Thyroid gland (tissue), 4 donors: ENCODE results near the gene NRP2. TPM values are rescaled to one million over a fixed set of nuclear protein-coding genes. Genes with fewer than 3 reads are reported as not detected.

ENCODE experiments used
- DNase-seq, 2 donors: peaks; one replicate each; pipeline ENCODE4 v3.0.0-alpha.2; 2019
- H3K27ac ChIP-seq, 3 donors: fragments of 200-600 bp; sonication (generic); 1 replicate in 2 of 3; 2 replicates in 1 of 3; pipeline ENCODE4 v1.5.1; 2016 to 2019; ENCODE audit warnings: mild to moderate bottlenecking in 1 of 3, moderate library complexity in 1 of 3
- H3K27me3 ChIP-seq: fragments of 200-600 bp; sonication (generic); one replicate; pipeline ENCODE4 v1.5.1; 2019
- H3K36me3 ChIP-seq, 2 donors: fragments of 200-600 bp; sonication (generic); one replicate each; pipeline ENCODE4 v1.5.1; 2016 to 2019
- H3K4me1 ChIP-seq, 2 donors: fragments of 200-600 bp; sonication (generic); one replicate each; pipeline ENCODE4 v1.5.1; 2017 to 2019
- H3K4me3 ChIP-seq, 3 donors: fragments of 200-600 bp; sonication (generic); replicated peaks in 1 of 3; 1 replicate in 2 of 3; 2 replicates in 1 of 3; pipeline ENCODE4 v1.5.1; 2016; ENCODE audit warnings: mild to moderate bottlenecking in 1 of 3
- H3K9me3 ChIP-seq: fragments of 200-600 bp; sonication (generic); one replicate; pipeline ENCODE4 v1.5.1; 2017
- CTCF ChIP-seq, 6 experiments: fragments of 200-600 bp in 3 of 6; fragments of 450-650 bp in 3 of 6; sonication (generic) in 3 of 6; IDR thresholded peaks; one replicate each; pipeline ENCODE4 v1.5.1; 2016 to 2019; ENCODE audit warnings: antibody characterized with exemption in 6 of 6, mild to moderate bottlenecking in 2 of 6, inconsistent platforms in 1 of 6, moderate library complexity in 1 of 6
- POLR2A ChIP-seq, 2 donors: fragments of 450-650 bp; IDR thresholded peaks; one replicate each; pipeline ENCODE4 v1.6.1; 2017; ENCODE audit warnings: antibody characterized with exemption in 2 of 2, mild to moderate bottlenecking in 2 of 2, moderate library complexity in 1 of 2
- whole genome bisulfite sequencing, 2 donors: methylation state at CpG; one replicate each; pipeline ENCODE4 v1.1.5; 2017; 5-methylcytosine and 5-hydroxymethylcytosine counted together
- intact Hi-C: fragments of 100-400 bp; cut with DNase I; formaldehyde crosslinking; loops from one replicate; pipeline ENCODE4 v1.15.1; 2023
- total RNA-seq, 4 donors: library from RNA; depleted of rRNA; stranded (reverse); fragments of >200 nt; gene quantifications; one replicate each; pipeline ENCODE4 v1.2.3, GENCODE V29; 2016

The NRP2 gene
- total RNA-seq, 4 donors from 2014 or later, result 29.3 to 62.5 (median 41.6) TPM

GRCh38 chr2:205757271-205757670 lies 75.0 kb downstream of the NRP2 start:
- Histone ChIP-seq H3K27ac (no peak overlapping the region), H3K4me1 (peaks cover 0 to 12% of the 10 kb centered on the region in 2 donors), H3K4me3 (no peak overlapping the region), H3K36me3 (no peaks in the 10 kb centered on the region), H3K9me3 (no peaks in the 10 kb centered on the region), H3K27me3 (no peaks in the 10 kb centered on the region)
- TF ChIP-seq POLR2A (IDR thresholded peaks at IDR 0.05) (no peak), CTCF (IDR thresholded peaks at IDR 0.05) (no peak)
- DNase-seq, result no peak
- intact Hi-C loops, result no loop called here
- WGBS, 2 donors, result 93 to 94% methylated on average over 4 of the region's 4 CpGs

- TF ChIP-seq CTCF (IDR thresholded peaks at IDR 0.05) (no peak), POLR2A (IDR thresholded peaks at IDR 0.05) (no peak)
- 91 to 93% methylated on average over 4 of the region's 4 CpGs for WGBS, 2 donors
- Histone ChIP-seq H3K27ac (no peak overlapping the region), H3K36me3 (no peaks in the 10 kb centered on the region), H3K4me3 (no peak overlapping the region), H3K27me3 (no peaks in the 10 kb centered on the region), H3K9me3 (no peaks in the 10 kb centered on the region), H3K4me1 (peaks cover 0 to 12% of the 10 kb centered on the region in 2 donors)
- no peak for DNase-seq
- intact Hi-C loops, result no loop called here
These were observed 75.8 kb downstream of the NRP2 start for GRCh38 chr2:205758051-205758450.

- TF ChIP-seq POLR2A (IDR thresholded peaks at IDR 0.05) (no peak), CTCF (IDR thresholded peaks at IDR 0.05) (no peak)
- no peak overlapping the region for H3K27ac ChIP-seq
- H3K9me3 ChIP-seq, result no peaks in the 10 kb centered on the region
- WGBS, 2 donors, result 76 to 87% methylated on average over 5 of the region's 5 CpGs
- intact Hi-C loops, result no loop called here
- H3K4me1 ChIP-seq, result peaks cover 1 to 14% of the 10 kb centered on the region in 2 donors
- no peak overlapping the region for H3K4me3 ChIP-seq
- H3K36me3 ChIP-seq, result no peaks in the 10 kb centered on the region
- DNase-seq, result no peak
- H3K27me3 ChIP-seq, result no peaks in the 10 kb centered on the region
These were observed 76.2 kb downstream of the NRP2 start for GRCh38 chr2:205758500-205758899.

- Histone ChIP-seq H3K36me3 (no peaks in the 10 kb centered on the region), H3K27me3 (no peaks in the 10 kb centered on the region), H3K4me3 (no peak overlapping the region), H3K4me1 (peaks cover 5 to 19% of the 10 kb centered on the region in 2 donors), H3K9me3 (no peaks in the 10 kb centered on the region), H3K27ac (no peak overlapping the region)
- intact Hi-C loops, result no loop called here
- WGBS, 2 donors, result 88 to 89% methylated on average over 4 of the region's 4 CpGs
- no peak for TF ChIP-seq POLR2A (IDR thresholded peaks at IDR 0.05)
- TF ChIP-seq CTCF (IDR thresholded peaks at IDR 0.05), result no peak
- no peak for DNase-seq
These were observed 77.0 kb downstream of the NRP2 start for GRCh38 chr2:205759257-205759656.

- no peaks in the 10 kb centered on the region for H3K36me3 ChIP-seq
These were observed 77.4 kb downstream of the NRP2 start for GRCh38 chr2:205759732-205760131.

More at GRCh38 chr2:205759732-205760131, 77.4 kb downstream of the NRP2 start:
- intact Hi-C loops, result no loop called here
- TF ChIP-seq CTCF (IDR thresholded peaks at IDR 0.05), result no peak
- TF ChIP-seq POLR2A (IDR thresholded peaks at IDR 0.05), result no peak
- Histone ChIP-seq H3K4me3 (no peak overlapping the region), H3K27ac (no peak overlapping the region), H3K9me3 (no peaks in the 10 kb centered on the region), H3K27me3 (no peaks in the 10 kb centered on the region), H3K4me1 (peaks cover 5 to 17% of the 10 kb centered on the region in 2 donors)
- 95 to 97% methylated on average over 1 of the region's 1 CpG for WGBS, 2 donors
- no peak for DNase-seq
